GM12878 (cell line): ENCODE measurements around the gene MAP1LC3A. TPM values are rescaled to one million over a fixed set of nuclear protein-coding genes. Genes with fewer than 3 reads are reported as not detected.
A peak's percentile ranks its signal among the peaks of the same experiment; 100 is the strongest.

Source experiments
- CBFB ChIP-seq: IDR thresholded peaks from 2 replicates; pipeline ENCODE4 v1.6.1; 2016; ENCODE audit warnings: antibody characterized with exemption, low read depth
- CBX3 ChIP-seq: fragments of 200-600 bp; sonication (generic); IDR thresholded peaks from 2 replicates; pipeline ENCODE4 v1.6.1; 2016; ENCODE audit warnings: low read depth, borderline replicate concordance
- CHD1 ChIP-seq: IDR thresholded peaks from 2 replicates; pipeline ENCODE4 v1.6.1; 2012; ENCODE audit warnings: low read depth, low read length, improper control_type of control experiment
- E2F4 ChIP-seq: IDR thresholded peaks from 2 replicates; pipeline ENCODE4 v1.6.1; 2012; ENCODE audit warnings: low read depth, low read length, improper control_type of control experiment
- E4F1 ChIP-seq: fragments of 450-650 bp; IDR thresholded peaks from 2 replicates; pipeline ENCODE4 v1.6.1; 2018; ENCODE audit warnings: borderline replicate concordance, mild to moderate bottlenecking; ENCODE audit not compliant: partially characterized antibody
- FOXK2 ChIP-seq: fragments of 450-650 bp; IDR thresholded peaks from 2 replicates; pipeline ENCODE4 v1.6.1; 2017; ENCODE audit warnings: mild to moderate bottlenecking, moderate library complexity
- IRF4 ChIP-seq: IDR thresholded peaks from 2 replicates; pipeline ENCODE4 v1.6.1; 2011; ENCODE audit warnings: low read depth, low read length
- KLF5 ChIP-seq: fragments of 450-650 bp; IDR thresholded peaks from 2 replicates; pipeline ENCODE4 v1.6.1; 2014; ENCODE audit warnings: mild to moderate bottlenecking; ENCODE audit not compliant: partially characterized antibody
- MEF2A ChIP-seq: IDR thresholded peaks from 2 replicates; pipeline ENCODE4 v1.6.1; 2011; ENCODE audit warnings: low read depth, mild to moderate bottlenecking, low read length, moderate library complexity; ENCODE audit not compliant: insufficient read depth
- MTA2 ChIP-seq: fragments of 450-650 bp; IDR thresholded peaks from 2 replicates; pipeline ENCODE4 v1.6.1; 2016; ENCODE audit warnings: low read depth, mild to moderate bottlenecking, moderate library complexity
- NBN ChIP-seq: fragments of 450-650 bp; IDR thresholded peaks from 2 replicates; pipeline ENCODE4 v1.6.1; 2016
- NFIC ChIP-seq: IDR thresholded peaks from 2 replicates; pipeline ENCODE4 v1.6.1; 2012; ENCODE audit warnings: low read depth, mild to moderate bottlenecking, inconsistent platforms, low read length, moderate library complexity
- NR2C2 ChIP-seq: IDR thresholded peaks from 2 replicates; pipeline ENCODE4 v1.6.1; 2011; ENCODE audit warnings: borderline replicate concordance, low read depth; ENCODE audit not compliant: control insufficient read depth, insufficient read length
- POLR2A ChIP-seq: IDR thresholded peaks from 2 replicates; pipeline ENCODE4 v1.6.1; 2011; ENCODE audit warnings: low read depth, mild to moderate bottlenecking, low read length
- POLR2AphosphoS2 ChIP-seq: IDR thresholded peaks from 2 replicates; pipeline ENCODE4 v1.6.1; 2011; ENCODE audit warnings: low read depth, mild to moderate bottlenecking, low read length, improper control_type of control experiment, moderate library complexity
- POLR2AphosphoS5 ChIP-seq: IDR thresholded peaks from 2 replicates; pipeline ENCODE4 v1.6.1; 2011; ENCODE audit warnings: mild to moderate bottlenecking, low read length, inconsistent platforms
- RAD21 ChIP-seq: IDR thresholded peaks from 2 replicates; pipeline ENCODE4 v1.6.1; 2011; ENCODE audit warnings: mild to moderate bottlenecking, low read depth, low read length, moderate library complexity; ENCODE audit not compliant: insufficient read depth
- RCOR1 ChIP-seq: conservative IDR thresholded peaks from 2 replicates; pipeline ENCODE4 v1.6.1; 2012; ENCODE audit warnings: low read depth, low read length, improper control_type of control experiment
- RELA ChIP-seq: fragments of 450-650 bp; IDR thresholded peaks from 2 replicates; pipeline ENCODE4 v1.8.0; 2014; ENCODE audit warnings: borderline replicate concordance; ENCODE audit not compliant: partially characterized antibody
- RFX5 ChIP-seq: IDR thresholded peaks from 2 replicates; pipeline ENCODE4 v1.6.1; 2011; ENCODE audit warnings: low read depth, low read length, improper control_type of control experiment
- SIN3A ChIP-seq: IDR thresholded peaks from 2 replicates; pipeline ENCODE4 v1.6.1; 2012; ENCODE audit warnings: low read depth, low read length, improper control_type of control experiment
- SMAD5 ChIP-seq: IDR thresholded peaks from 2 replicates; pipeline ENCODE4 v1.6.1; 2016; ENCODE audit warnings: antibody characterized with exemption, low read depth
- SUPT20H ChIP-seq: IDR thresholded peaks from 2 replicates; pipeline ENCODE4 v1.6.1; 2011; ENCODE audit warnings: low read depth, mild to moderate bottlenecking, low read length, moderate library complexity, borderline replicate concordance; ENCODE audit not compliant: control insufficient read depth
- YY1 ChIP-seq: IDR thresholded peaks from 2 replicates; pipeline ENCODE4 v1.6.1; 2011; ENCODE audit warnings: low read depth, mild to moderate bottlenecking, low read length
- ZNF207 ChIP-seq: fragments of 450-650 bp; IDR thresholded peaks from 2 replicates; pipeline ENCODE4 v1.6.1; 2014; ENCODE audit warnings: antibody characterized with exemption, mild to moderate bottlenecking, borderline replicate concordance
- polyA plus RNA-seq, 11 experiments: library from polyadenylated mRNA; depleted of rRNA in 4 of 11; unstranded in 6 of 11; stranded (reverse) in 5 of 11; fragments of >200 nt; fragmentation: Nextera tagmentation in 4 of 11; fragmentation: Illumina TruSeq in 1 of 11; extraction: Ambion mirVana in 4 of 11; extraction: Trizol in 1 of 11; gene quantifications; 1 replicate in 1 of 11; 2 replicates in 10 of 11; pipeline versions ENCODE4 v1.2.1 to v1.2.3, GENCODE V29; 2011 to 2016; ENCODE audit warnings: inconsistent platforms in 2 of 11, missing spikeins in 2 of 11, low read depth in 1 of 11
- total RNA-seq, 4 experiments: library from RNA; depleted of rRNA in 3 of 4; stranded (reverse); fragments of >200 nt in 3 of 4; fragmentation: Illumina TruSeq in 1 of 4; extraction: Trizol in 1 of 4; gene quantifications; 2 replicates each; pipeline versions ENCODE4 v1.2.1 to v1.2.3, GENCODE V29; 2013 to 2021
- TF ChIP-seq, protein P1 (sequence below): fragments of 450-650 bp; IDR thresholded peaks from 2 replicates; pipeline ENCODE4 v1.6.1; 2014; ENCODE audit warnings: mild to moderate bottlenecking

The MAP1LC3A gene
- total and polyA plus RNA-seq, 10 of the 15 experiments (the other 5 are each of a cell fraction or from before 2014, with no cell fraction given), result 0.27 to 1.2 (median 0.39) TPM; not detected in 4

DNA sequence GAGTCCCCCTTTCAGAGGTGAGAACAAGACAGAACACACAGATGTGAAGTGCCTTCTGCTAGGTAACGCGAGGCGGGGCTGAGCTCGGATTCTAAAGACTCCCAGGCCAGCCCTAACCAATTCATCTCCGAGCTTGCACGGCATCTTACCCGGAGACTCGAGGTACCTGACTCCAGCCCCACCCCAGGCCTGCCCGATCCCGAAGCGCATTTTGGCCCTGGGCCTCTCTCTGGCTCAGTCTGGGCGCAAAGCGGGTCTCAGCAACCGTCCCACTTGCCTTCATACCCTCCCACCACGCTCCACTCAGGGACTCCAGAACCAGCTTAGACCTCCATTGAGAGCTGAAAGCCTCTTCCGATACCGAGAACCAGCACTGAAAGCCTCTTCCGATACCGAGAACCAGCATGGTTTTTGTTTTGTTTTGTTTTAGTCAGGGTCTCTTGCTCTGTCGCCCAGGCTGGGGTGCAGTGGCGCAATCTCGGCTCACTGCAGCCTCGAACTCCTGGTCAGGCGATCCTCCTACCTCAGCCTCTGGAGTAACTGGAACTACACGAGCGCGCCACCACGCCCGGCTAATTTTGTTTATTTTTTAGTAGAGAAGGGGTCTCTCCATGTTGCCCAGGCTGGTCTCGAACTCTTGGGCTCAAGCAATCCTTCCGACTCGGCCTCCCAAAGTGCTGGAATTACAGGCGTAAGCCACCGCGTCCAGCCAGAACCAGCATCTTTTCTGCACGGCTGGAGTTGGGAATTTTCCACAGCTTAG, 42.9 kb upstream of the MAP1LC3A start (continued):
- TF ChIP-seq IRF4 (no peak; the same call in 1 of the 2 replicates), MTA2 (0 out of 2 replicates have a peak, but pooled peaks have one; percentile 16), MEF2A (no peak), POLR2A (peak; percentile 69; the same call in 1 of the 2 replicates), POLR2AphosphoS2 (no peak; the same call in 1 of the 2 replicates), FOXK2 (peak; percentile 32; the same call in 1 of the 2 replicates), RCOR1 (no peak), KLF5 (peak; percentile 10), RELA (peak; percentile 7), NBN (peak; percentile 70; the same call in 1 of the 2 replicates), ZNF207 (0 out of 2 replicates have a peak, but pooled peaks have one; percentile 7), YY1 (peak; percentile 64; the same call in 1 of the 2 replicates), CBX3 (no peak), NFIC (no peak), SIN3A (no peak), SUPT20H (no peak), RFX5 (no peak), E4F1 (no peak), E2F4 (no peak), CHD1 (0 out of 2 replicates have a peak, but pooled peaks have one; percentile 22), CBFB (no peak), NR2C2 (peak; percentile 77), POLR2AphosphoS5 (peak; percentile 76), RAD21 (no peak), SMAD5 (no peak)
- TF ChIP-seq, protein P1, sequence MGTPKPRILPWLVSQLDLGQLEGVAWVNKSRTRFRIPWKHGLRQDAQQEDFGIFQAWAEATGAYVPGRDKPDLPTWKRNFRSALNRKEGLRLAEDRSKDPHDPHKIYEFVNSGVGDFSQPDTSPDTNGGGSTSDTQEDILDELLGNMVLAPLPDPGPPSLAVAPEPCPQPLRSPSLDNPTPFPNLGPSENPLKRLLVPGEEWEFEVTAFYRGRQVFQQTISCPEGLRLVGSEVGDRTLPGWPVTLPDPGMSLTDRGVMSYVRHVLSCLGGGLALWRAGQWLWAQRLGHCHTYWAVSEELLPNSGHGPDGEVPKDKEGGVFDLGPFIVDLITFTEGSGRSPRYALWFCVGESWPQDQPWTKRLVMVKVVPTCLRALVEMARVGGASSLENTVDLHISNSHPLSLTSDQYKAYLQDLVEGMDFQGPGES, result no peak
